CD14-positive monocyte (primary cell): ENCODE measurements around the gene STRA6. TPM values are rescaled to one million over a fixed set of nuclear protein-coding genes. Genes with fewer than 3 reads are reported as not detected.

ENCODE experiments used
- DNase-seq, 3 donors: peaks; one replicate each; pipeline ENCODE4 v3.0.0-alpha.2; 2011 to 2022
- H2AFZ ChIP-seq: 2 replicates; pipeline ENCODE4 v1.6.0; 2012; ENCODE audit warnings: mild to moderate bottlenecking, low read depth, low read length, inconsistent platforms; ENCODE audit not compliant: insufficient read depth, poor library complexity, severe bottlenecking
- H3K27ac ChIP-seq, 2 donors: 1 replicate in 1 of 2; 2 replicates in 1 of 2; pipeline ENCODE4 v1.5.1; 2012 to 2013; ENCODE audit warnings: low read length in 2 of 2, control low read depth in 1 of 2, inconsistent platforms in 1 of 2, low read depth in 1 of 2, mild to moderate bottlenecking in 1 of 2
- H3K27me3 ChIP-seq, 2 donors: one replicate each; pipeline versions ENCODE4 v1.6.0 to v1.6.1; 2011 to 2013; ENCODE audit warnings: low read length in 2 of 2; ENCODE audit not compliant: control insufficient read depth in 2 of 2, insufficient read depth in 2 of 2
- H3K36me3 ChIP-seq, 2 donors: replicated peaks in 1 of 2; 1 replicate in 1 of 2; 2 replicates in 1 of 2; pipeline versions ENCODE4 v1.5.1 to v1.6.1; 2012 to 2013; ENCODE audit warnings: low read length in 2 of 2, control low read depth in 1 of 2, inconsistent platforms in 1 of 2, mild to moderate bottlenecking in 1 of 2; ENCODE audit not compliant: insufficient read depth in 2 of 2, control insufficient read depth in 1 of 2
- H3K4me1 ChIP-seq, 2 donors: 1 replicate in 1 of 2; 2 replicates in 1 of 2; pipeline versions ENCODE4 v1.5.1 to v1.6.1; 2012 to 2013; ENCODE audit warnings: low read length in 2 of 2, control low read depth in 1 of 2, inconsistent platforms in 1 of 2, mild to moderate bottlenecking in 1 of 2, moderate library complexity in 1 of 2; ENCODE audit not compliant: insufficient read depth in 2 of 2, control insufficient read depth in 1 of 2
- H3K4me2 ChIP-seq: replicated peaks from 2 replicates; pipeline ENCODE3; 2012; ENCODE audit warnings: low read length, moderate library complexity, mild to moderate bottlenecking; ENCODE audit not compliant: poor library complexity, severe bottlenecking; ENCODE audit errors: extremely low read depth
- H3K4me3 ChIP-seq, 3 experiments: fragments of 200-600 bp in 1 of 3; sonication (generic) in 1 of 3; replicated peaks in 1 of 3; 1 replicate in 2 of 3; 2 replicates in 1 of 3; pipeline ENCODE4 v1.5.1; 2011 to 2013; ENCODE audit warnings: low read length in 3 of 3, mild to moderate bottlenecking in 3 of 3, control low read depth in 2 of 3, low read depth in 2 of 3, inconsistent platforms in 1 of 3, moderate library complexity in 1 of 3
- H3K79me2 ChIP-seq: 2 replicates; pipeline ENCODE4 v1.6.0; 2012; ENCODE audit warnings: mild to moderate bottlenecking, control low read depth, inconsistent platforms, low read length, moderate library complexity; ENCODE audit not compliant: insufficient read depth
- H3K9ac ChIP-seq: 2 replicates; pipeline ENCODE4 v1.6.0; 2017; ENCODE audit warnings: low read length, mild to moderate bottlenecking; ENCODE audit not compliant: insufficient read depth, poor library complexity, severe bottlenecking
- H3K9me3 ChIP-seq, 2 donors: replicated peaks in 1 of 2; 1 replicate in 1 of 2; 2 replicates in 1 of 2; pipeline versions ENCODE4 v1.5.1 to v1.6.1; 2012 to 2013; ENCODE audit warnings: low read length in 2 of 2, control low read depth in 1 of 2; ENCODE audit not compliant: control insufficient read depth in 1 of 2, insufficient read depth in 1 of 2
- H4K20me1 ChIP-seq: 2 replicates; pipeline ENCODE4 v1.6.0; 2012; ENCODE audit warnings: mild to moderate bottlenecking, low read length, control low read depth, moderate library complexity; ENCODE audit not compliant: insufficient read depth
- H3K27ac Mint-ChIP-seq, 7 donors: one replicate each; pipeline ENCODE4 v1.8.0; 2020; ENCODE audit warnings: mild to moderate bottlenecking in 7 of 7, mixed read lengths in 7 of 7, moderate library complexity in 6 of 7, inconsistent platforms in 2 of 7
- H3K27me3 Mint-ChIP-seq, 3 donors: one replicate each; pipeline ENCODE4 v1.8.0; 2021 to 2022; ENCODE audit warnings: low read depth in 3 of 3, mild to moderate bottlenecking in 3 of 3, mixed read lengths in 3 of 3, moderate library complexity in 3 of 3, inconsistent platforms in 1 of 3
- H3K36me3 Mint-ChIP-seq, 2 donors: one replicate each; pipeline ENCODE4 v1.8.0; 2020; ENCODE audit warnings: mixed read lengths in 2 of 2, inconsistent platforms in 1 of 2, mild to moderate bottlenecking in 1 of 2
- H3K4me1 Mint-ChIP-seq: one replicate; pipeline ENCODE4 v1.8.0; 2020; ENCODE audit warnings: mild to moderate bottlenecking, mixed read lengths
- H3K4me3 Mint-ChIP-seq, 2 donors: one replicate each; pipeline ENCODE4 v1.8.0; 2020; ENCODE audit warnings: mild to moderate bottlenecking in 2 of 2, mixed read lengths in 2 of 2, moderate library complexity in 1 of 2
- H3K9me3 Mint-ChIP-seq, 7 donors: one replicate each; pipeline ENCODE4 v1.8.0; 2020 to 2022; ENCODE audit warnings: mixed read lengths in 7 of 7, mild to moderate bottlenecking in 6 of 7, moderate library complexity in 6 of 7, inconsistent platforms in 2 of 7
- CTCF ChIP-seq: fragments of 200-600 bp; IDR thresholded peaks from one replicate; pipeline ENCODE4 v1.8.0; 2022; ENCODE audit warnings: antibody characterized with exemption, mild to moderate bottlenecking
- WGBS: methylation state at CpG from one replicate; pipeline ENCODE4 v1.1.5; 2013; ENCODE audit warnings: missing lambda C conversion rate; ENCODE audit not compliant: insufficient coverage; 5-methylcytosine and 5-hydroxymethylcytosine counted together
- intact Hi-C, 2 donors: fragments of 100-400 bp; cut with micrococcal nuclease; formaldehyde crosslinking; loops; one replicate each; pipeline versions ENCODE4 v1.15.0 to v1.15.1; 2023
- polyA plus RNA-seq, 3 donors: library from polyadenylated mRNA; depleted of rRNA in 1 of 3; unstranded in 2 of 3; stranded (reverse) in 1 of 3; fragments of 300-500 nt in 2 of 3; fragments of >200 nt in 1 of 3; fragmentation: Illumina TruSeq in 2 of 3; gene quantifications; 1 replicate in 2 of 3; 2 replicates in 1 of 3; pipeline ENCODE4 v1.2.3, GENCODE V29; 2012 to 2021

Gene STRA6
- polyA plus RNA-seq, 3 donors = not detected

- Histone ChIP-seq H3K27ac (no peak overlapping the region), H2AFZ (no peak overlapping the region), H3K9ac (no peak overlapping the region), H3K36me3 (no peaks in the 10 kb centered on the region), H3K4me1 (no peaks in the 10 kb centered on the region), H3K79me2 (no peaks in the 10 kb centered on the region), H3K9me3 (no peaks in the 10 kb centered on the region), H3K4me3 (no peak overlapping the region), H3K4me2 (no peak overlapping the region), H4K20me1 (no peaks in the 10 kb centered on the region), H3K27me3 (no peaks in the 10 kb centered on the region)
- no peak for TF ChIP-seq CTCF
- Mint-ChIP-seq H3K9me3 (no peaks in the 10 kb centered on the region), H3K4me3 (no peak overlapping the region), H3K36me3 (no peaks in the 10 kb centered on the region), H3K4me1 (peaks cover 1% of the 10 kb centered on the region), H3K27ac (no peak overlapping the region), H3K27me3 (peaks cover 5 to 9% (median 5%) of the 10 kb centered on the region in 3 donors)
- WGBS = 67% methylated on average over 1 of the region's 1 CpG
- intact Hi-C loops = no loop called here
- DNase-seq = peak in 1 of 3 donors; percentile 35
These were observed 2.2 kb downstream of the STRA6 start for GRCh38 chr15:74200412-74200815.

- H3K36me3 ChIP-seq = no peaks in the 10 kb centered on the region
- no peak overlapping the region for H2AFZ ChIP-seq
- H3K27ac ChIP-seq = no peak overlapping the region
- TF ChIP-seq CTCF = no peak
- H3K79me2 ChIP-seq = no peaks in the 10 kb centered on the region
- DNase-seq = no peak
- H3K9ac ChIP-seq = no peak overlapping the region
- H3K4me1 ChIP-seq = peaks cover 6% of the 10 kb centered on the region in 2 donors
- no peaks in the 10 kb centered on the region for H3K9me3 Mint-ChIP-seq
- H3K27ac Mint-ChIP-seq = no peak overlapping the region
- H3K27me3 ChIP-seq = no peaks in the 10 kb centered on the region
- WGBS = 91% methylated on average over 4 of the region's 6 CpGs
- peaks cover 5% of the 10 kb centered on the region for H3K4me1 Mint-ChIP-seq
- H3K9me3 ChIP-seq = no peaks in the 10 kb centered on the region
- no peaks in the 10 kb centered on the region for H4K20me1 ChIP-seq
- no peak overlapping the region for H3K4me3 Mint-ChIP-seq
- H3K4me2 ChIP-seq = no peak overlapping the region
- H3K4me3 ChIP-seq = no peak overlapping the region
- no peaks in the 10 kb centered on the region for H3K36me3 Mint-ChIP-seq
- H3K27me3 Mint-ChIP-seq = peaks cover 5 to 6% (median 5%) of the 10 kb centered on the region in 3 donors
- intact Hi-C loops = no loop called here
These were observed 3.3 kb downstream of the STRA6 start for GRCh38 chr15:74199297-74199652.
